OCI-LY1 (cell line): Measurements from ENCODE around the gene USP24.

ENCODE experiments used
- EZH2 ChIP-seq: fragments of 200-600 bp; sonication (generic), shearing (Covaris generic); IDR thresholded peaks from 2 replicates; pipeline ENCODE4 v1.8.0; 2017; ENCODE audit warnings: borderline replicate concordance, mixed run types, mild to moderate bottlenecking, antibody characterized with exemption, low read length, moderate library complexity, mixed read lengths
- TF ChIP-seq, protein P1 (sequence below): fragments of 200-600 bp; sonication (generic), shearing (Covaris generic); IDR thresholded peaks from 2 replicates; pipeline ENCODE4 v1.5.1; 2017; ENCODE audit warnings: mild to moderate bottlenecking, antibody characterized with exemption, low read length, moderate library complexity, mixed read lengths

DNA sequence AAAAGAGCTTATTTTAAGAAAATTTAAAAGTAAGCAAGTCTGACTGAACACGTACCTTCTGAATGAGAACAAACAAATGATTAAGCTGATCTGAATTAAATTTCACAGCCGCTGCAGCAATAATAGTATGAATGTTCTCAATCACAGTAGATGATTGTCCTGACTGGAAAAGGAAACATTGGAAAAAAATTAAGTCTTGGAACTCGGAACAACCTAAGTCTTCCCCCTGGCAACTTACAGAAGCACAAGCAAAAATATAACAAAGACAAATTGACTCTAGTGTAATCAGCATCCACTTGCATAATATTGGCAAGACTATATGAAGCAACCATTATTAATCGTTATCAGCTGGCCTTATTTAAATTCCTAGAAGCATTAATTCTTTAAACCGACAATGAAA lies 60.5 kb downstream of the USP24 start:
- no peak for TF ChIP-seq EZH2
- TF ChIP-seq, protein P1, sequence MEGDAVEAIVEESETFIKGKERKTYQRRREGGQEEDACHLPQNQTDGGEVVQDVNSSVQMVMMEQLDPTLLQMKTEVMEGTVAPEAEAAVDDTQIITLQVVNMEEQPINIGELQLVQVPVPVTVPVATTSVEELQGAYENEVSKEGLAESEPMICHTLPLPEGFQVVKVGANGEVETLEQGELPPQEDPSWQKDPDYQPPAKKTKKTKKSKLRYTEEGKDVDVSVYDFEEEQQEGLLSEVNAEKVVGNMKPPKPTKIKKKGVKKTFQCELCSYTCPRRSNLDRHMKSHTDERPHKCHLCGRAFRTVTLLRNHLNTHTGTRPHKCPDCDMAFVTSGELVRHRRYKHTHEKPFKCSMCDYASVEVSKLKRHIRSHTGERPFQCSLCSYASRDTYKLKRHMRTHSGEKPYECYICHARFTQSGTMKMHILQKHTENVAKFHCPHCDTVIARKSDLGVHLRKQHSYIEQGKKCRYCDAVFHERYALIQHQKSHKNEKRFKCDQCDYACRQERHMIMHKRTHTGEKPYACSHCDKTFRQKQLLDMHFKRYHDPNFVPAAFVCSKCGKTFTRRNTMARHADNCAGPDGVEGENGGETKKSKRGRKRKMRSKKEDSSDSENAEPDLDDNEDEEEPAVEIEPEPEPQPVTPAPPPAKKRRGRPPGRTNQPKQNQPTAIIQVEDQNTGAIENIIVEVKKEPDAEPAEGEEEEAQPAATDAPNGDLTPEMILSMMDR: no peak
